HG02852 (cell line): Measurements from ENCODE around the gene RNF114.
"Not testable (repeated sequence)": the region's sequence is repeated elsewhere in the genome, so short reads cannot be mapped to it uniquely, and the experiment has no call there.

ENCODE experiments used
- ATAC-seq: cut with Tn5 transposase; IDR thresholded peaks from one replicate; pipeline ENCODE4 v1.9.1; 2021; ENCODE audit warnings: mild to moderate bottlenecking, moderate library complexity; ENCODE audit not compliant: unreplicated experiment

The RNF114 gene

DNA sequence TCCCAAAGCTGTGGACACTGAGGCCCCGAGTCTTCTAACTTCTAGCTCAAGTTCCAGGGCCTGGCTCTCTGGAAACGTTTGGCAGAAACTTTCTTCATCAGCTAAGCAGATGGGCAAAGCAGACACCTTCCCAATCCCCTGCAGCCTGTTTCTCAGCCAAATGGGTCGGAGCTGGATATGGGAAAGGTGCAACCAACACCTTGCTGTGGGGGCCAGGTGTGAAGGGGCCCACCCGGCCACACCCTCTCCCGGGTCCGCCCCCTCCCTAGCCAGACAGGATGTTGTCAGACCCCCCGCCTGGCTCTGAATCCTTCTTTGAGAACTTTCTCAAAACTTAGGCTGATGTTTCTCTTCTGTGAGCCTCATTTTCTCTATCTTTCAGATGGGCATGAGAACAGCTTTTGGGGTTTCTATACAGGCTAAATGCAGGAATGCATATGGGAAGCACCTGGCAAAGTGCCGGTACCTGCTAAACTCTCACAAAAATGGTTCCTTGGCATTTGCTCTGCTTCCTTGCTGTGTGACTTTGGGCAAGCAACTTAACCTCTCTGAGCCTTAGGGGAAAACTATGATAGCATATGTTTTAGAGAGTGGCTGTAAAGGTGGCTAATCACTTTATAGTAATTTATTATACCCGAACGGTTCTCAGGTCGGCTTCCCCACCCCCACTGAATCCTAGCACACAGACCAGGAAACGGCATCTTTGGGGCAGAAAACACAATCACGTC, 48.4 kb downstream of the RNF114 start:
- no peak for ATAC-seq

GRCh38 chr20:49985157-49985556, 49.0 kb downstream of the RNF114 start:
- no peak for ATAC-seq

- no peak for ATAC-seq
These were observed 49.4 kb downstream of the RNF114 start for GRCh38 chr20:49985617-49986016.

DNA sequence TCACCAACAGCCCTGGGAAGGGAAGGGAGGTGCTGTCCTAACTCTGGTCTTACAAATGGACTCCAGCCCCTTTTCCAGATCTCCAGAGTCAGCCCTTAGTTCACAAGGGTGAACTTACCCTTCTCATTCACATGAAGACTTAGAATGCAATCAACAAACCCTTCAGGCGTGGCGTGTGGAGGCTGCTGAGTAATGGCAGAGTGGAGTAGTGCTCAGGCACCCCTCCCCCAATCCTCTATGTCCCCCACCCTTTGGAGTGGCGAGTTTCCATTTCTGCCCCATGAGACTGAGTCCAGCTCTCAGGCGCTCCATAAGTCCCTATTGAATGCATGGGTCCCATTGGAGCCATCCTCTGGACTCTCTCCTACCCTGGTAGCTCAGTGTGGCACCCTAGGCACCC, 49.9 kb downstream of the RNF114 start:
- no peak for ATAC-seq

- ATAC-seq = no peak
These were observed 51.0 kb downstream of the RNF114 start for GRCh38 chr20:49987015-49987867.

GRCh38 chr20:49987868-49988690, 51.9 kb downstream of the RNF114 start:
- ATAC-seq = no peak

DNA sequence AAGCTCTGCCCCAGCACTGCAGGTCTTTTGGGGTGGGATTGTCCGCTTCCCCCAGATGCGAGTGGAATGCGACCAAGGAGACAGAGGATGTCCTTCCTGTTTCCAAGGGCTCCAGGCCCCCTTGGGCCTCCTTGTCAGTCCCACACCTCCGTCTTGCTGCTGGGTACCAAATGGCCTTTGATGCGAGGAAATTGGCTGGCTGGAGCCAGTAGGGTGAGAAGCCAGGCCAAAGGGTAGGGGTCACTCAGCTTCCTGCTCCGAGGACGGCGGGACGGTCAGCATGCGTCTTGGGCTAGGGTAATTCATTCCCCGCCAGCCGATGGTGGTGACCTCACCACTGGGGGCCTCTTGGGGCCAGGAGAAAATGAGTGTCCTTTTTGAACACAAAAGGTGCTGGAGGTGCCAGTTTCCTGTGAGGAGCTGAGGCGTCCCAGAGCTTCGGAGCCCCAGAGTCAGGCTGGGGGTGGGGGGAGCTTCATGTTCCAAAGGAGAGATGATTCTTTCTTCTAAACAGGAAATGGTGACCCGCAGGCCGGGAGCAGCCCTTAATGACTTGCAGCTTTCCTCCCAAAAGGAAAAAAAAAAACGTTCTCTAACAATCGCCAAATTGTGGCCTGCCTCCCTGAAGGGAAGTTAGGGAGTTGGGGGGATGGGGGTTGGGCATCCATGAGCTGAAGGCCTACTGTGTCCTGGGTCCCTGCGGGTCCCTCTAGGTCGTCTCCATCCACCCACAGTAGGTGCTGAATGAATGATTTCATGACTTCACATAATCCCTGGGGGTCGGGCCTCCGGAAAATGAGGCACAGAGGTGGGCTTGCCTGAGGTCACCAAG, 53.3 kb downstream of the RNF114 start:
- no peak for ATAC-seq

GRCh38 chr20:49990271-49990720, 54.1 kb downstream of the RNF114 start:
- no peak for ATAC-seq

DNA sequence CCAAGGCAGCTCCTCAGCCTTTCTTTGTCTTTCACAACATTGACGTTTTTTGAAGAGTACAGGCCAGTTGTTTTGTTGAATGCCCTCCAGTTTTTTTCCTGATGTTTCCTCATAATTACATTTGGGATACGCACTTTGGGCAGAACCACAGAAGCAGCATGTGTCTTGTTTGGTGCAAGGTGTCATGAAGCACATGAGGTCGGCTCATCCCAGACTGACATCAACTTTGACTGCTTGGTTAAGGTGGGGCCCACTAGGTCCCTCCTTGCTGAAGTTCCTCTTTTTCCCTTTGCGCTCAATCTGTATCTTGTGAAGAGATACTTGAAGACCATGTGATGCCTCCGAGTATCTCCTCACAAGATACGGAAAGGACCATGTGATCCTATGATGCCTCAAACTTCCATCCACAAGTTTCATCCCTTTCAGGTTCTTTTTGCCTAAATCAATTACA, 57.1 kb downstream of the RNF114 start:
- no peak for ATAC-seq

- no peak for ATAC-seq
These were observed 59.4 kb downstream of the RNF114 start for GRCh38 chr20:49995586-49995985.

DNA sequence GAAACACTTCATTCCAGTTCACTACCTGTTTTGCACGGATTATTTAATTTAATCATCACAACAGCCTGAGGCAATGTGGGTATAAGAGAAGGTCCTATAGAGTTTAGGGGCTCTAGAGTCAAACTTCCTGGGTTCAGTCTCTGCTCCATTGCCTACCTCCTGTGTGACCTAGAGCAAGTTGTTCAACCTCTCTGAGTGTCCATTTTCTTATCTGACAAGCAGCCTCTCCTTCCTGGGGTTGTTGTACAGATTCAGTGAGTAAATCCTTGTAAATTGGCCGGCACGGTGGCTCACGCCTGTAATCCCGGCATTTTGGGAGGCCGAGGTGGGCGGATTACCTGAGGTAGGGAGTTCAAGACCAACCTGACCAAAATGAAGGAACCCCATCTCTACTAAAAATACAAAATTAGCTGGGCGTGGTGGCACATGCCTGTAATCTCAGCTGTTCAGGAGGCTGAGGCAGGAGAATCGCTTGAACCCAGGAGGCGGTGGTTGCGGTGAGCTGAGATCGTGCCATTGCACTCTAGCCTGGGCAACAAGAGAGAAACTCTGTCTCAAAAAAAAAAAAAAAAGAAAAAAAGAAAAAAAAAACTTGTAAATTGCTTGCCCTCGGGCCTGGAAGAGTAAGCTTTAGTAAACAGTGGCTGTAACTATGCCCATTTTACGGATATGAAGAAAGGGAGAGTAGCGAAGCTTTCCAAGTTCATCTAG, 62.4 kb downstream of the RNF114 start:
- ATAC-seq = not testable (repeated sequence)

DNA sequence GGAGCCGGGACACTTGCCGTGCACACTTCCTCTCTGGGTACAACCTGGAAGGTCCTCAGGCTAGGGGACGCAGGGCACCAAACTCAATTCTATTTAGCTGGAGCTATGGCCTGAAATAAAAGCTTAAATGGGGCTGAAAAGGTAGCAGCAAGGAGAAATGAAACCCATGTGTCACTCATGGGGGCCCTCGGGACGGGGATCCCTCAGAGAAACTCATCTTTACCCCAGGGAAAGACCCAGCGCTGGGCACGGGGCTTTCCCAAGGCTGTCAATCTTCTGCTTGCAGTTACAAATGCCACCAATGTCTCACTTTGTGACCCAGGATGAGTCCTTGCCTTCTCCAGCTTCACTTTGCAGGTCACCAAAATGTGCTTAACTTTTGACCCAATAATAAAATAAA, 63.1 kb downstream of the RNF114 start:
- ATAC-seq = no peak

- ATAC-seq = not testable (repeated sequence)
These were observed 64.5 kb downstream of the RNF114 start for GRCh38 chr20:50000548-50001222.

- ATAC-seq = no peak
These were observed 65.7 kb downstream of the RNF114 start for GRCh38 chr20:50001784-50002311.

DNA sequence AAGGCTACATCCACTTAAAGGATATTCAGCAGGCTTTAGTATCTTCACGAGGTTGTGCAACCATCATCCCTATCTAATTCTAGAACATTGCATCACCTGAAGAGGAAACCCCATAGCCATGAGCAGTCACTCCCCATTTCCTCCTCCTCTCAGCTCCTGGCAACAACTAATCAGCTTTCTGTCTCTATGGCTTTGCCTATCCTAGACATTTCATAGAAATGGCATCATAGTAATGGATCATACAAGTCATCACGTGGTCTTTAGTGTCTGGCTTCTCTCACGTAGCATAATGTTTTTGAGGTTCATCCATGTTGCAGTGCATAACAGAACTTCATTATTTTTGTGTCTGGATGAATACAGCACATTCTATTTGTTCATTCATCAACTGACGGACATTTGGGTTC, 67.1 kb downstream of the RNF114 start:
- ATAC-seq = no peak
